ENCODE measurements around the gene BAHCC1.
"Not testable (repeated sequence)": the region's sequence is repeated elsewhere in the genome, so short reads cannot be mapped to it uniquely, and the experiment has no call there.

The BAHCC1 gene

DNA sequence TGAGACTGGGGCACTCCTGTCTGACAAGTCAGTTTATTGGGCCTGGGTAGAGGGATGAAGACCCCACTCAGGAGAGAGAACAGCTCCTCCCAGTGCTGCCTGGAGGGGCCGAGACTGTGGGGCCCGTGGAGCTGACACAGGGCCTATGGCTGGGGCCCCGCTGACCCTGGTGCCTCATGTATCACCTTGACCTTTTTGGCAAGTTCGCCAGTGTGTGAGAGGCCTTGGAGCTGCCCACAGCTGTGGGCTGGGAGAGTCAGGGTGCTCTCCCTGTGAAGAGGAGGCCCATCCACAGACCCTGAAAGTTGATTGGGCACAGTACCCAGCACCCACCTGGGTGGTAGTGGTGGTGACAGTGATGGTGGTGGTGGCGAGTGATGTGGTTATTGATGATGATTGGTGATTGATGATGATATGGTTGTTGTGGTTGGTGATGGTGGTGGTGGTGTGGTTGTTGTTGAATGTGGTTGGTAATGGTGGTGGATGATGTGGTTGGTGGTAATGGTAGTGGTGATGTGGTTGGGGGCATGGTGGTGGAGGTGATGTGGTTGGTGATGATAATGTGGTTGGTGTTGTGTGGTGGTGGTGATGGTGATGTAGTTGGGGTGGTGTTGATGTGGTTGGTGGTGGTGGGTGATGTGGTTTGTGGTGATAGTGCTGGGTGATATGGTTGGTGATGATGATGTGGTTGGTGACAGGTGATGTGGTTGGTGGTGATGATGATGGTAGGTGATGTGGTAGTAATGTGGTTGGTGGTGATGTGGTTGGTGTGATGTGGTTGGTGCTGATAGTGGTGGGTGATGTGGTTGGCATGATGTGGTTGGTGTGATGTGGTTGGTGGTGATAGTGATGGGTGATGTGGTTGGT, 29.1 kb downstream of the BAHCC1 start (continued):
- TF ChIP-seq ZNF362 (tag by site-specific recombination; IDR thresholded peaks at IDR 0.05), result no peak
- no peak for TF ChIP-seq ZNF394 (tag by site-specific recombination; IDR thresholded peaks at IDR 0.05; ENCODE audit: borderline replicate concordance)
- no peak for TF ChIP-seq ZSCAN4 (tag by site-specific recombination; IDR thresholded peaks at IDR 0.05)
- no peak for TF ChIP-seq ZBTB10 (tag by site-specific recombination; IDR thresholded peaks at IDR 0.05)
- 0 out of 2 replicates have a peak, but pooled peaks have one; percentile 17 for TF ChIP-seq KLF1 (tag by site-specific recombination; IDR thresholded peaks at IDR 0.05)
- TF ChIP-seq, protein P1, sequence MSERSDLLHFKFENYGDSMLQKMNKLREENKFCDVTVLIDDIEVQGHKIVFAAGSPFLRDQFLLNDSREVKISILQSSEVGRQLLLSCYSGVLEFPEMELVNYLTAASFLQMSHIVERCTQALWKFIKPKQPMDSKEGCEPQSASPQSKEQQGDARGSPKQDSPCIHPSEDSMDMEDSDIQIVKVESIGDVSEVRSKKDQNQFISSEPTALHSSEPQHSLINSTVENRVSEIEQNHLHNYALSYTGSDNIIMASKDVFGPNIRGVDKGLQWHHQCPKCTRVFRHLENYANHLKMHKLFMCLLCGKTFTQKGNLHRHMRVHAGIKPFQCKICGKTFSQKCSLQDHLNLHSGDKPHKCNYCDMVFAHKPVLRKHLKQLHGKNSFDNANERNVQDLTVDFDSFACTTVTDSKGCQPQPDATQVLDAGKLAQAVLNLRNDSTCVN (tag by site-specific recombination; optimal IDR thresholded peaks at IDR 0.05), result peak; percentile 9
- peak; percentile 14; the same call in 1 of the 2 replicates for TF ChIP-seq ZNF26 (tag by site-specific recombination; IDR thresholded peaks at IDR 0.05)
- TF ChIP-seq ZNF670 (tag by site-specific recombination; IDR thresholded peaks at IDR 0.05; ENCODE audit: low read depth), result 0 out of 2 replicates have a peak, but pooled peaks have one; percentile 83
- TF ChIP-seq ZNF791 (tag by site-specific recombination; IDR thresholded peaks at IDR 0.05), result 0 out of 2 replicates have a peak, but pooled peaks have one; percentile 17
- peak; percentile 69 for TF ChIP-seq ZNF580 (tag by site-specific recombination; IDR thresholded peaks at IDR 0.05)
- TF ChIP-seq ZNF202 (tag by site-specific recombination; IDR thresholded peaks at IDR 0.05; ENCODE audit: borderline replicate concordance), result no peak

GRCh38 chr17:81425041-81425440, 29.8 kb downstream of the BAHCC1 start:
- H3K9me3 ChIP-seq (ENCODE audit: control insufficient read depth, insufficient read depth, low read depth, low read length); POLR2A ChIA-PET; H3K4me1 ChIP-seq (ENCODE audit: control insufficient read depth, insufficient read depth, low read length); H3K4me3 ChIP-seq (ENCODE audit: low read depth, low read length); H3K36me3 ChIP-seq (ENCODE audit: control insufficient read depth in 2 of 2, insufficient read depth in 1 of 2, low read length in 2 of 2); H3K27ac ChIP-seq (ENCODE audit: extremely low read depth, low read depth, low read length); CTCF ChIA-PET: not testable (repeated sequence)

DNA sequence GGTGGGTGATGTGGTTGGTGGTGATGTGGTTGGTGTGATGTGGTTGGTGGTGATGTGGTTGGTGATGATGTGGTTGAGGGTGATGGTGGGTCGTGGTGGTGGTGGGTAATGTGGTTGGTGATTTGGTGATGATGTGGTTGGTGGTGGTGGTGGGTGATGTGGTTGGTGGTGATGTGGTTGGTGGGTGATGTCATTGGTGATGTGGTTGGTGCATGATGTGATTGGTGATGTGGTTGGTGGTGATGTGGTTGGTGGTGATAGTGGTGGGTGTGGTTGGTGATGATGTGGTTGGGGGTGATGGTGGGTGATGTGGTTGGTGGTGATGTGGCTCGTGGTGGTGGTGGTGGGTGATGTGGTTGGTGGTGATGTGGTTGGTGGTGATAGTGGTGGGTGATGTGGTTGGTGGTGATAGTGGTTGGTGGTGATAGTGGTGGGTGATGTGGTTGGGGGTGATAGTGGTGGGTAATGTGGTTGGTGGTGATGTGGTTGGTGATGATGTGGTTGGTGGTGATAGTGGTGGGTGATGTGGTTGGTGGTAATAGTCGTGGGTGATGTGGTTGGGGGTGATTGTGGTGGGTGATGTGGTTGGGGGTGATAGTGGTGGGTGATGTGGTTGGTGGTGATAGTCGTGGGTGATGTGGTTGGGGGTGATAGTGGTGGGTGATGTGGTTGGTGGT, 30.6 kb downstream of the BAHCC1 start:
- H3K36me3 ChIP-seq (ENCODE audit: control insufficient read depth in 2 of 2, insufficient read depth in 1 of 2, low read length in 2 of 2); H3K9me3 ChIP-seq (ENCODE audit: control insufficient read depth, insufficient read depth, low read depth, low read length); POLR2A ChIA-PET; CTCF ChIA-PET; H3K27ac ChIP-seq (ENCODE audit: extremely low read depth, low read depth, low read length); H3K4me1 ChIP-seq (ENCODE audit: control insufficient read depth, insufficient read depth, low read length); H3K4me3 ChIP-seq (ENCODE audit: low read depth, low read length): not testable (repeated sequence)
- 0 out of 2 replicates have a peak, but pooled peaks have one; percentile 46 for TF ChIP-seq ZSCAN5A (tag by site-specific recombination; IDR thresholded peaks at IDR 0.05)
- TF ChIP-seq ZBTB7A (tag by site-specific recombination; IDR thresholded peaks at IDR 0.05; ENCODE audit: low read depth), result peak; percentile 91
- peak; percentile 24; the same call in 1 of the 2 replicates for TF ChIP-seq KLF9 (tag by site-specific recombination; IDR thresholded peaks at IDR 0.05; ENCODE audit: low read depth)
- TF ChIP-seq ZNF473 (tag by site-specific recombination; IDR thresholded peaks at IDR 0.05), result peak; percentile 75; the same call in 1 of the 2 replicates
- TF ChIP-seq KLF1 (tag by site-specific recombination; IDR thresholded peaks at IDR 0.05), result 0 out of 2 replicates have a peak, but pooled peaks have one; percentile 31
- peak; percentile 46; the same call in 1 of the 2 replicates for TF ChIP-seq ZNF580 (tag by site-specific recombination; IDR thresholded peaks at IDR 0.05)
- peak; percentile 37; the same call in 1 of the 2 replicates for TF ChIP-seq ZFHX2 (tag by site-specific recombination; conservative IDR thresholded peaks at IDR 0.05)
- peak; percentile 47; the same call in 1 of the 2 replicates for TF ChIP-seq ZNF670 (tag by site-specific recombination; IDR thresholded peaks at IDR 0.05; ENCODE audit: low read depth)
- peak; percentile 73; the same call in 1 of the 2 replicates for TF ChIP-seq ZNF248 (tag by site-specific recombination; IDR thresholded peaks at IDR 0.05)

All from HEK293 (cell line).